Measurements from ENCODE around the gene TNPO3. TPM values are rescaled to one million over a fixed set of nuclear protein-coding genes. Genes with fewer than 3 reads are reported as not detected.

The TNPO3 gene
- total RNA-seq, 4 donors from 2014 or later: 30.8 to 43.4 (median 34.4) TPM

GRCh38 chr7:129098409-129099084 lies 43.6 kb upstream of the TNPO3 start:
- WGBS: 77% methylated on average over 8 of the region's 8 CpGs
- no peaks in the 10 kb centered on the region for H3K9me3 ChIP-seq
- no peak for DNase-seq (ENCODE audit: low spot score in 2 of 2)
- H3K4me3 ChIP-seq: no peak overlapping the region
- H3K4me1 ChIP-seq: peaks cover 5% of the 10 kb centered on the region
- H3K27me3 ChIP-seq: no peaks in the 10 kb centered on the region
- TF ChIP-seq CTCF (IDR thresholded peaks at IDR 0.05) (no peak), POLR2AphosphoS5 (IDR thresholded peaks at IDR 0.05) (no peak), EP300 (IDR thresholded peaks at IDR 0.05) (no peak), POLR2A (IDR thresholded peaks at IDR 0.05) (no peak)
- no peak overlapping the region for H3K27ac ChIP-seq
- no peaks in the 10 kb centered on the region for H3K36me3 ChIP-seq

DNA sequence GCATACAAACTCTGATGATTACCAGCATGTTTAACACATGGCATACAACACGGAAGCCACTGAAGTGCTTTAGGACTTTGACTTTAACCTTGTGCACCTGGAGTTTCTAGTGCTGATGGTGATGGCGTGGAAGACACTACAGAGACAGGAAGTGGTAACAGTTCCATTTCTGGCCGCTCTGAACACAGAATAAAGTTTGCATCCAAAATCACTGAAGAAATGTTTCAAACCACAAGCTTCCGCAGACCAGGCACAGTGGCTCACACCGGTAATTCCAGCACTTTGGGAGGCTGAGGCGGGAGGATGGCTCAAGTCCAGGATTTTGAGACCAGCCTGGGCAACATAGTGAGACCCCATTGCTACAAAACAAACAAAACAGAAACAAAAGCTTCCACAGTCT lies 40.3 kb upstream of the TNPO3 start:
- no peak overlapping the region for H3K27ac ChIP-seq
- WGBS: 55% methylated on average over 6 of the region's 6 CpGs
- TF ChIP-seq EP300 (IDR thresholded peaks at IDR 0.05) (no peak), POLR2A (IDR thresholded peaks at IDR 0.05) (no peak), POLR2AphosphoS5 (IDR thresholded peaks at IDR 0.05) (no peak), CTCF (IDR thresholded peaks at IDR 0.05) (no peak)
- no peak for DNase-seq (ENCODE audit: low spot score in 2 of 2)
- H3K36me3 ChIP-seq: no peaks in the 10 kb centered on the region
- peaks cover 4% of the 10 kb centered on the region for H3K4me1 ChIP-seq
- H3K27me3 ChIP-seq: no peaks in the 10 kb centered on the region
- H3K4me3 ChIP-seq: no peak overlapping the region
- no peaks in the 10 kb centered on the region for H3K9me3 ChIP-seq

GRCh38 chr7:129094501-129094900 lies 39.6 kb upstream of the TNPO3 start:
- H3K4me1 ChIP-seq: peaks cover 4% of the 10 kb centered on the region
- no peak overlapping the region for H3K27ac ChIP-seq
- no peaks in the 10 kb centered on the region for H3K27me3 ChIP-seq
- no peak for TF ChIP-seq POLR2AphosphoS5 (IDR thresholded peaks at IDR 0.05)
- no peak for TF ChIP-seq EP300 (IDR thresholded peaks at IDR 0.05)
- TF ChIP-seq CTCF (IDR thresholded peaks at IDR 0.05): no peak
- no peak for TF ChIP-seq POLR2A (IDR thresholded peaks at IDR 0.05)
- DNase-seq (ENCODE audit: low spot score in 2 of 2): no peak
- H3K9me3 ChIP-seq: no peaks in the 10 kb centered on the region
- 92% methylated on average over 5 of the region's 5 CpGs for WGBS
- no peak overlapping the region for H3K4me3 ChIP-seq
- H3K36me3 ChIP-seq: no peaks in the 10 kb centered on the region

GRCh38 chr7:129093867-129094456 lies 39.1 kb upstream of the TNPO3 start:
- Histone ChIP-seq H3K9me3 (no peaks in the 10 kb centered on the region), H3K36me3 (no peaks in the 10 kb centered on the region), H3K27me3 (no peaks in the 10 kb centered on the region), H3K4me3 (no peak overlapping the region), H3K27ac (no peak overlapping the region), H3K4me1 (peaks cover 4% of the 10 kb centered on the region)
- no peak for DNase-seq (ENCODE audit: low spot score in 2 of 2)
- WGBS: 73% methylated on average over 1 of the region's 1 CpG
- no peak for TF ChIP-seq POLR2A (IDR thresholded peaks at IDR 0.05)
- TF ChIP-seq EP300 (IDR thresholded peaks at IDR 0.05): no peak
- no peak for TF ChIP-seq CTCF (IDR thresholded peaks at IDR 0.05)
- TF ChIP-seq POLR2AphosphoS5 (IDR thresholded peaks at IDR 0.05): no peak

DNA sequence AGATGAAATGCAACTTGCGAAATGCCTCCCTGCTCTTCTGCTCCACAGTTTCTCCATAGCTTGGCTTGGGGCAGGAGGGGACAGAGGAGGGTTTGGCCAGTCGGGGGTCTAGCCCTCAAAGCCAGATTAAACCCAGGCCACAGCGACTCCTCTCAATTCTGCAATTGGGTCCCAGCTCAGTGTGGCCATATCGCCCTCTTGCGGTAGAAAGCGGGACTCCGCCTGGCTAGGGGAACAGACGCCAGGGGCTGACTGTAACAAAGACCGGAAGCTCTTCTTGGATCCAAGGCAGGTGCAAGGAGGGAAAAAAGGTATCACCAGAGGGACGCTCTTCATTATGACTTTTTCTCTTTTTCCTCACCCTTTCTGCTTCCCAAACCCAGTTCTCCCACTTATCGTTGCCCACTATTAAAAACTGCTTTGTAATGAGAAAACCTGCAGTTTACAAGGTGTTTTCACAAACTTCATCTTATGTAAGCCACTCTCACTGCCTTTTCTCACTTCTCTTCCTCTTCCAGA lies 36.6 kb upstream of the TNPO3 start:
- Histone ChIP-seq H3K36me3 (no peaks in the 10 kb centered on the region), H3K4me3 (no peak overlapping the region), H3K27me3 (no peaks in the 10 kb centered on the region), H3K4me1 (peaks cover 4% of the 10 kb centered on the region), H3K9me3 (no peaks in the 10 kb centered on the region), H3K27ac (no peak overlapping the region)
- no peak for TF ChIP-seq POLR2AphosphoS5 (IDR thresholded peaks at IDR 0.05)
- TF ChIP-seq CTCF (IDR thresholded peaks at IDR 0.05): peak; percentile 84 to 96
- TF ChIP-seq POLR2A (IDR thresholded peaks at IDR 0.05): no peak
- TF ChIP-seq EP300 (IDR thresholded peaks at IDR 0.05): no peak
- DNase-seq (ENCODE audit: low spot score in 2 of 2): peak; percentile 85 to 89
- WGBS: 9% methylated on average over 11 of the region's 11 CpGs

Data from suprapubic skin (tissue), 4 donors.